GM18868 (cell line): ENCODE measurements around the gene GJC1.

Source experiments
- ATAC-seq: cut with Tn5 transposase; IDR thresholded peaks from one replicate; pipeline ENCODE4 v1.9.1; 2021; ENCODE audit warnings: mild to moderate bottlenecking, moderate library complexity; ENCODE audit not compliant: unreplicated experiment

GJC1 gene

GRCh38 chr17:44779211-44780025 is 50.7 kb downstream of the GJC1 start:
- ATAC-seq = no peak

DNA sequence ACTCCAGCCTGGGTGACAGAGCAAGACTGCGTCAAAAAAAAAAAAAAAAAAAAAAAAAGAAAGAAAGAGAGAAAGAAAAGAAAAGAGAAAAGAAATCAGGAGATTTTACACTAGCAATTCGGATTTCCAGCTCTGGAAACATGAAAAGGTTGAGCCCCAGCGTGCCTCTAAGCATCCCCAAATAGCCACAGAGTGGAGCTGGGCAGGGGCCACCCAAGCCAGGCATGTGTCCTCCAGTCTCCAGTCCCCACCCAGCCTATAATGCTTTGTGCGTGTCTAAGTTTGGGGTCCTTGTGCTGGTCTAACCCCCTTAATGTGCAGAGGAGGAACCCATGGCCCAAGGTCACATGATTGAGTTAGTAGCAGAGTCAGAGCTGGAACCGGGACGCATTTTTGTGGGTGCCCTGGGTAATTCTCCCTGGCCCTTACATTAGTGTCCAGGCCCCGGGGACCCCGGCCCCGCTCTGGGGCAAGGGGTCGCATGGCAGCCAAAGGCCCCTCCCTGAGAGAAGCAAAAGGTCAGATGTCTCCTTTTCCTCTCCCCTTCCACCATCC is 51.4 kb downstream of the GJC1 start:
- ATAC-seq = no peak

DNA sequence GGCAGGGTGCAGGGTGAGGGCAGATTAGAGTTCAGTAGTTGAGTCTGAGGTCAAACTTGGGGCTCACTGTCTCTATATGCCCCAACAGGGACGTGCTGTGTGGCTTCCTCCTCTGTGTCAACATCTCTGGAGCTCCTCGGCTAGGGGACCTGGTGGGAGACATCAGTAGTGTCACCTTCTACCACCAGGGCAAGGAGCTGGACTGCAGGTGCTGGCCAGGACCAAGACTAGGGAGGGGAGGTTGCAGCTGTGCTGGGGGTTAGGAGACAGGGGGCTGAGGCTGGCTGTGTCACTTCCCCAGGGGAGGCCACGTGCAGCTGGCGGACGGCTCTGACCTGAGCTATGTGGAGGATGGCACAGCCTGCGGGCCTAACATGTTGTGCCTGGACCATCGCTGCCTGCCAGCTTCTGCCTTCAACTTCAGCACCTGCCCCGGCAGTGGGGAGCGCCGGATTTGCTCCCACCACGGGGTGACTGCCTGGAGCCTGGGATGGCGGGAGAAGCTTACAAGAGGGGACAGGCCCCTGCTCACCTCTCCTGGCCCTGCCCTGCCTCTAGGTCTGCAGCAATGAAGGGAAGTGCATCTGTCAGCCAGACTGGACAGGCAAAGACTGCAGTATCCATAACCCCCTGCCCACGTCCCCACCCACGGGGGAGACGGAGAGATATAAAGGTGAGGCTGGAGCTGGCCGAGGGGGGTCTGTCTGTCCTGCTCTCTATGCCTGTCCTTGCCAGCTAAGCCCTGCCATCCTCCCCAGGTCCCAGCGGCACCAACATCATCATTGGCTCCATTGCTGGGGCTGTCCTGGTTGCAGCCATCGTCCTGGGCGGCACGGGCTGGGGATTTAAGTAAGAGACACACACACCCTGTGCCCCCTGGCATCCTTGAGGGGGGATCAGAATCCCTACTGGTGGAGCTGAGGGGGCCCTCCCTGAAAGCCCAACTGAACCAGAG is 52.4 kb downstream of the GJC1 start:
- ATAC-seq = no peak

DNA sequence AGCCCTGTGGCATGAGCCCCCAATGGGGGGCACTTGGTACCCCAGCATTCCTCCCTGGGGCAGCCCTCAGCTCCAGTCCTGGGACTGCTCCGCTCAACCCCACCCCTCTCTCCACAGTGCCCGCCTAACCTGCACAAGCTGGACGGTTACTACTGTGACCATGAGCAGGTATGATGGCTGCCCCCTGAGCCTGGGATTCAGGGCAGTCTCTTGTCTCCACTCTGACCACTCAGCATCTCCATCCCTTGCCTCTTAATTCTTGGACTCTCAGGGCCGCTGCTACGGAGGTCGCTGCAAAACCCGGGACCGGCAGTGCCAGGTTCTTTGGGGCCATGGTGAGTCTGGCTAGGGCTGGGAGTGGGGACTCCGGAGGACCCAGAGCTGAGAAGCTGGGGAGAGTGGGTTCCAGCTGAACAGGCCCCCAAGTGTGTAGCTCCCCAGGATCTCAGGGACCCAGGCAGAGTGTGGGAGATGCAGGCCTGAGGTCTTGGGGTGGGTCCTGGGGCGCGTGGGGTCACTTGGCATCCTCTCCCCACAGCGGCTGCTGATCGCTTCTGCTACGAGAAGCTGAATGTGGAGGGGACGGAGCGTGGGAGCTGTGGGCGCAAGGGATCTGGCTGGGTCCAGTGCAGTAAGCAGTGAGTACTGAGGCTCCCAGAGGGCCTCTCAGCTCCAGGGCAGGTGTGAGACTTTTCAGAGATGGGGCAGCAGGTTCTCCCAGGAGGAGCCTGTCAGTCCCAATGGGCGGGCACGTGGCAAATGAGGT is 53.3 kb downstream of the GJC1 start:
- ATAC-seq = no peak

- no peak for ATAC-seq
Observed at GRCh38 chr17:44775838-44776621, 54.1 kb downstream of the GJC1 start.

GRCh38 chr17:44775136-44775837 is 54.8 kb downstream of the GJC1 start:
- ATAC-seq = peak; percentile 88

DNA sequence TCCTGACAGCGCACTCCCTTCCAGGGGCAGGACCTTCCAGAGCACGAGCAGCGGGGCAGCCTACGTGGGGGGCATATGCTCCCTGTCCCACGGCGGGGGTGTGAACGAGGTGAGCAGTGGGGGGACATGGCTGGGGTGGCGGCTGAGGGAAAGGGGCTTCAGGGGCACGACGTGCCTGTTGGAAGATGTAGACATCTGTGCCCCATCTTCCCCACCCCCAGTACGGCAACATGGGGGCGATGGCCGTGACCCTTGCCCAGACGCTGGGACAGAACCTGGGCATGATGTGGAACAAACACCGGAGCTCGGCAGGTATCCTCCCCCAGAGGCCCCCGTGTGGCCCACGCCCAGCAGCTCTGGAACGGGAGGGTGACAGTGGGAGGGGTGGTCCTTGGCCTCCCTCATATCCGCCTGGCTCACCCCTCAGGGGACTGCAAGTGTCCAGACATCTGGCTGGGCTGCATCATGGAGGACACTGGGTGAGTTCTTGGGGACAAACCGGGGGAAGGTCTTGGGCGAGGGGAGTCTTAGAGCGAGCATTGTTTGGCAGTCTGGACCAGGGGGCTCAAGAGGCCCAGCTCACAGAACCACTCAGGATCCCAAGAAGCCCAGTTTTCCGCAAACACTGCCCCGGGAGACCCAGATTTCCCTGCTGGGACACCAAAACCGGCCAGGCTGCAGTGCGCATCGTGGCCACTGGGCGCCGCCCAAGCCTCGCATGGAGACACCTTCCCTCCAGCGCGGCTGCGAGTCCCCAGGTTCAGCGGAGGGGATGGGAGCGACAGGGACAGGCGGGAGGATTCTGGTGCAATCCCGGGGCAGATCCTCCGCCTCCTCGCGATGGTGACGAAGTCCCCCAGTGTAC is 55.6 kb downstream of the GJC1 start:
- ATAC-seq = peak; percentile 26

- ATAC-seq = no peak
Observed at GRCh38 chr17:44773140-44773539, 56.9 kb downstream of the GJC1 start.

DNA sequence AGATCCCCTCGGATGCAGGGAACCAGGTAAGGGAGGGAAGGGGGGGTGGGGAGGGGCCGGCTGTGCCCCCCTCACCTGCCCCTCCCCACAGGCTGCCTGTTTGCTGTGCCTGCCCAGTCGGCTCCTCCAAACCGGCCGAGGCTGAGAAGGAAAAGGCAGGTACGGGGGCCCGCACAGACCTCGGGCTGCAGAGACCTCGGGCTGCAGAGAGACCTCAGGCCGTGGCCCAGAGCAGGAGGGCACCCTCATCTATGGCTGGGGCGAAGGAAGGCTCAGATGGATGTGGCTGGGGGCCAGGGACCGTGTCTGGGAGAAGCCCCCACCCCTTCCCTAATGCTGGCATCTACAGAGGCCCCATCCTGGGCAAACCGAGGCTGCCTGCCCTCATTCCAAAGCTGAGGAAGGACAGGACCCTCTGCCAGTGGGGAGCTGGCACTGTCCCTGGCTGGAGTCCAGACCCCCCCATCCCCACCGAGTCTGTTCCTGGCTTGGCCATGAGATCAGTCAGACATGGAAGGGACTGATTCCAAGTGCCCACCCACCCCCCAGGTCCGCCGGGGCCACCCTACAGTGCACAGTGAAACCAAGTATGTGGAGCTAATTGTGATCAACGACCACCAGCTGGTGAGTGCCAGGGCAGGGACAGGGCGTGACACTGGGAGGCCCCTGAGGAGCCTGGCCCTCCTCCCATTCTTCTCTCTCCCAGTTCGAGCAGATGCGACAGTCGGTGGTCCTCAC is 57.6 kb downstream of the GJC1 start:
- ATAC-seq = no peak

DNA sequence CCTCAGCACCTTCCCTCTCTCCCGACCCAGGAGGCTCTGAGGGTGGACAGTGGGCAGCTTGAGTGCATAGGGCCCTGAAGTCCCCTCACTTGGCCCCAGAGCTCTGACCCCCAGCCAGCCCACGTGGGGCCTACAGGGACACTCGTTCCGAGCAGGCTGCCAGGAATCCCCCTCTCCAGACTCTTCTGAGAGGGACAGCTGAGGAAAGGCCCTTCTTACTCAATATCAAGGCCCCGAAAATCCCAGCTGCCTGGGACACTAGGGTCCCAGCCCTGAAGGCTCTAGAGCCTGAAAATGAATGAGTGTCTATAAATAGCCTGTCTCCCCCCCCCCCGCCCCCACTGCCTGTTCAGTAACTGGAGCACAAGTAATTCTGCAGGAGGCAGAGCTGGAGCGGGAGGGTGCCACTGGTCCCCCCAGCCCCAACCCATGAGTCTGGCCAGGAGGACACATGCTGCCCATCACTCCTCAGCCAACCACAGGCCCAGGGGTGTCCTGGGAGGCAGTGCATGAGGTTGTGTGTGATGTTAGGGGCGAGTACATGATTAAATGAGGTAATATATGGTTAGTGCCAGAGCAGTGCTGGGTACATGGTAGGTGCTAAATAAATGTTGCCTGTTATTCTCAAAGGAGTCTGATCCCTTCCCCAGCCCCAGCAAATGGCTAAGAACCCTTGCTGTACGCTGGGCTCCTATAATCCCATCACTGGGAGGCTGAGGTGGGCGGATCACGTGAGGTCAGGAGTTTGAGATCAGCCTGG is 59.7 kb downstream of the GJC1 start:
- no peak for ATAC-seq

- no peak for ATAC-seq
Observed at GRCh38 chr17:44769647-44770084, 60.4 kb downstream of the GJC1 start.

GRCh38 chr17:44769230-44769629 is 60.9 kb downstream of the GJC1 start:
- ATAC-seq = no peak

DNA sequence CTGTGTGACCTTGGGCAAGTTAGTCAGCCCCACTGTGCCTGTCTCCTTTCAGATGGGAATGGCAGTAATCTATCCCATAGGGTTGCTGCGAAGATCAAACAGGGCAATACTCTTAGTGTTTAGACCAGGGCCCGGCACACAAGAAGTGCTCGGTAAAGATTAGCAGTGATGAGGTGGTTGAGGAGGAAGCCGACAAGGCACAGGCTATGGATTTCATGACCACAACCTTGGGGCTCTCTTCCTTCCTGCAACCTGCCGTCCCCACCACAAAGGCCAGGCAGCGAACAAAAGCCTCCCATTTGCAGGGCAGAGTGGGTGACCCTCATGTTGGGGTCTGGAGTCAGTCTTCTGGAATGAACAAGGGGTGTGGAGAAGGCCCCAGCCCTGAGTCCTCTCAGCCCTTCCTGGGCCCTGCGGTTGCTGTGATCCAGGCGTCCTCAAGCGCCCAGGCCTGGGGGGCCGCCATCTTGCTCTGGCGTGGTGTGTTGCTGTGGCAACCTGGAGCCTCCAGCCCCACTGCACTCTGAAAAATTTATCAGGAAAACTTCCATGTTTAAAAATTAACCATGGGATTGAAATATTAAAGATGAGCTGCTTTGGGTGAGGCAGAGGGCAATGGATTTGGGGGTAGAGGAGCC is 61.5 kb downstream of the GJC1 start:
- ATAC-seq = no peak

- no peak for ATAC-seq
Observed at GRCh38 chr17:44767493-44767892, 62.6 kb downstream of the GJC1 start.

- ATAC-seq = no peak
Observed at GRCh38 chr17:44766409-44767038, 63.6 kb downstream of the GJC1 start.

- ATAC-seq = no peak
Observed at GRCh38 chr17:44765965-44766364, 64.1 kb downstream of the GJC1 start.
